ENCODE measurements around the gene ENKD1.

Gene ENKD1

GRCh38 chr16:67678354-67679023 lies 11.9 kb upstream of the ENKD1 start:
- DNase-seq = no peak

GRCh38 chr16:67677712-67678111 lies 11.2 kb upstream of the ENKD1 start:
- no peak for DNase-seq

- no peak for DNase-seq
These were observed 10.4 kb upstream of the ENKD1 start for GRCh38 chr16:67676939-67677338.

GRCh38 chr16:67676516-67676915 lies 10.0 kb upstream of the ENKD1 start:
- DNase-seq = no peak

GRCh38 chr16:67675999-67676398 lies 9.4 kb upstream of the ENKD1 start:
- no peak for DNase-seq

- no peak for DNase-seq
These were observed 9.0 kb upstream of the ENKD1 start for GRCh38 chr16:67675579-67675935.

- DNase-seq = no peak
These were observed 8.5 kb upstream of the ENKD1 start for GRCh38 chr16:67674851-67675578.

- DNase-seq = no peak
These were observed 7.4 kb upstream of the ENKD1 start for GRCh38 chr16:67673712-67674580.

- DNase-seq = no peak
These were observed 6.5 kb upstream of the ENKD1 start for GRCh38 chr16:67672739-67673662.

- DNase-seq = no peak
These were observed 5.8 kb upstream of the ENKD1 start for GRCh38 chr16:67672306-67672705.

GRCh38 chr16:67669499-67670101 lies 3.0 kb upstream of the ENKD1 start:
- no peak for DNase-seq

GRCh38 chr16:67668495-67669157 lies 2.1 kb upstream of the ENKD1 start:
- no peak for DNase-seq

GRCh38 chr16:67667817-67668494 lies 1.4 kb upstream of the ENKD1 start:
- DNase-seq = peak; percentile 93

- no peak for DNase-seq
These were observed 885 bp upstream of the ENKD1 start for GRCh38 chr16:67667453-67667816.

- DNase-seq = no peak
These were observed 458 bp downstream of the ENKD1 start for GRCh38 chr16:67666032-67666551.

GRCh38 chr16:67665598-67665997 lies 952 bp downstream of the ENKD1 start:
- DNase-seq = no peak

- DNase-seq = no peak
These were observed 1.7 kb downstream of the ENKD1 start for GRCh38 chr16:67664871-67665270.

GRCh38 chr16:67664258-67664657 lies 2.3 kb downstream of the ENKD1 start:
- DNase-seq = no peak

- no peak for DNase-seq
These were observed 2.7 kb downstream of the ENKD1 start for GRCh38 chr16:67663877-67664222.

- DNase-seq = no peak
These were observed 3.2 kb downstream of the ENKD1 start for GRCh38 chr16:67663151-67663876.

All from NCI-H524 treated with DMSO at 0.1 percent for 48 hours (cell line).